Brain microvascular endothelial cell (primary cell): ENCODE measurements around the gene AEBP1.

Experiments
- DNase-seq: peaks from one replicate; pipeline ENCODE4 v3.0.0-alpha.2; 2020
- H3K27ac ChIP-seq: fragments of 250-450 bp; sonication (Bioruptor Pico); 2 replicates; pipeline ENCODE4 v1.5.1; 2020; ENCODE audit warnings: mild to moderate bottlenecking, moderate library complexity
- H3K27me3 ChIP-seq: fragments of 250-450 bp; sonication (Bioruptor Pico); replicated peaks from 2 replicates; pipeline ENCODE4 v1.5.1; 2020; ENCODE audit warnings: mild to moderate bottlenecking
- H3K36me3 ChIP-seq: fragments of 250-450 bp; sonication (Bioruptor Pico); replicated peaks from 2 replicates; pipeline ENCODE4 v1.5.1; 2020; ENCODE audit warnings: mild to moderate bottlenecking
- H3K4me3 ChIP-seq: 2 replicates; pipeline ENCODE4 v1.5.1; 2011; ENCODE audit warnings: low read depth, mild to moderate bottlenecking, control low read depth, low read length, moderate library complexity
- in situ Hi-C: cut with HindIII; loops from 2 replicates; pipeline ENCODE4 v1.10.0; 2017; ENCODE audit warnings: low sequenced_read_pairs, low pct_ligation_motif_present
- TF ChIP-seq, protein P1 (sequence below): IDR thresholded peaks from 2 replicates; pipeline ENCODE4 v1.5.1; 2011; ENCODE audit warnings: low read depth, mild to moderate bottlenecking, moderate library complexity, low read length, control low read depth, inconsistent platforms; ENCODE audit errors: missing control alignments

Gene AEBP1

DNA sequence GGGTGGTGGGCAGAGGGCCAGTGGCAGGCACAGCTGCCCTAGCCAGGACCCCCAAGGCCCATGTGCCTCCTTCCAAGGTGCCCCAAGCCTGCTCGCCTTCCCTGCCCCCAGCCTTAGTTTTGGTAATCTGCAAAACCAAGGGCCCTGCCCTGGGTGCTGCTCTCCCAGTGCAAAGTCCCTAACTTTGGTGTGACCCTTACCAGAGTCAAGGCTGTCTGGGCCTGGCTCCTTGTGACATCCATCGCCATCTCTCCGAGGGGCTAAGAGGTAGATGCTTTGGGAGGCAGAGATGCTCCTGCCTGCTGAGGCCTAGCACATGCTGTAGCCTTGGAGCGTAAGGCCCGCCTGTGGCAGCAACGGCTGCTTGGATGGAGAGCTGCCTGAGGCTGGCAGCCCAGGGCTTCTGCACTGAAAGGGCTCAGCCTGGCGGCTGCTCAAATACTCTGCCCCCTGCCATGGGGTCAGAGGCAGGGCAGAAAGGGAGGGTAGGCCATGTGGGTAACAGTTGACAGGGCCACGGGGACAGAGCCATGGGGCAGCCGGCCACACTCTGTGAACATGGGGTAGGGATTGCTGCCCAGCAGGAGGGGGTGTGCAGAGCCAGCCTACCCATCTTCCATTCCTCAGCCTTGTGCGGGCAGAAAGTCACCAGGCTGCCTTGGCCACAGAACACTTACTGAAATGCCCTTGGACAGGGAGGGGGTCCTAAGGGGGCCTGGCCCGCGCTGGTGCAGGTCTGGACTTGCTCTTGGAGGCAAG is 54.9 kb downstream of the AEBP1 start:
- no peaks in the 10 kb centered on the region for H3K27me3 ChIP-seq
- DNase-seq, result no peak
- no peak overlapping the region for H3K4me3 ChIP-seq
- in situ Hi-C loops, result no loop called here
- TF ChIP-seq, protein P1, sequence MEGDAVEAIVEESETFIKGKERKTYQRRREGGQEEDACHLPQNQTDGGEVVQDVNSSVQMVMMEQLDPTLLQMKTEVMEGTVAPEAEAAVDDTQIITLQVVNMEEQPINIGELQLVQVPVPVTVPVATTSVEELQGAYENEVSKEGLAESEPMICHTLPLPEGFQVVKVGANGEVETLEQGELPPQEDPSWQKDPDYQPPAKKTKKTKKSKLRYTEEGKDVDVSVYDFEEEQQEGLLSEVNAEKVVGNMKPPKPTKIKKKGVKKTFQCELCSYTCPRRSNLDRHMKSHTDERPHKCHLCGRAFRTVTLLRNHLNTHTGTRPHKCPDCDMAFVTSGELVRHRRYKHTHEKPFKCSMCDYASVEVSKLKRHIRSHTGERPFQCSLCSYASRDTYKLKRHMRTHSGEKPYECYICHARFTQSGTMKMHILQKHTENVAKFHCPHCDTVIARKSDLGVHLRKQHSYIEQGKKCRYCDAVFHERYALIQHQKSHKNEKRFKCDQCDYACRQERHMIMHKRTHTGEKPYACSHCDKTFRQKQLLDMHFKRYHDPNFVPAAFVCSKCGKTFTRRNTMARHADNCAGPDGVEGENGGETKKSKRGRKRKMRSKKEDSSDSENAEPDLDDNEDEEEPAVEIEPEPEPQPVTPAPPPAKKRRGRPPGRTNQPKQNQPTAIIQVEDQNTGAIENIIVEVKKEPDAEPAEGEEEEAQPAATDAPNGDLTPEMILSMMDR, result no peak
- H3K36me3 ChIP-seq, result no peaks in the 10 kb centered on the region
- H3K27ac ChIP-seq, result no peak overlapping the region

DNA sequence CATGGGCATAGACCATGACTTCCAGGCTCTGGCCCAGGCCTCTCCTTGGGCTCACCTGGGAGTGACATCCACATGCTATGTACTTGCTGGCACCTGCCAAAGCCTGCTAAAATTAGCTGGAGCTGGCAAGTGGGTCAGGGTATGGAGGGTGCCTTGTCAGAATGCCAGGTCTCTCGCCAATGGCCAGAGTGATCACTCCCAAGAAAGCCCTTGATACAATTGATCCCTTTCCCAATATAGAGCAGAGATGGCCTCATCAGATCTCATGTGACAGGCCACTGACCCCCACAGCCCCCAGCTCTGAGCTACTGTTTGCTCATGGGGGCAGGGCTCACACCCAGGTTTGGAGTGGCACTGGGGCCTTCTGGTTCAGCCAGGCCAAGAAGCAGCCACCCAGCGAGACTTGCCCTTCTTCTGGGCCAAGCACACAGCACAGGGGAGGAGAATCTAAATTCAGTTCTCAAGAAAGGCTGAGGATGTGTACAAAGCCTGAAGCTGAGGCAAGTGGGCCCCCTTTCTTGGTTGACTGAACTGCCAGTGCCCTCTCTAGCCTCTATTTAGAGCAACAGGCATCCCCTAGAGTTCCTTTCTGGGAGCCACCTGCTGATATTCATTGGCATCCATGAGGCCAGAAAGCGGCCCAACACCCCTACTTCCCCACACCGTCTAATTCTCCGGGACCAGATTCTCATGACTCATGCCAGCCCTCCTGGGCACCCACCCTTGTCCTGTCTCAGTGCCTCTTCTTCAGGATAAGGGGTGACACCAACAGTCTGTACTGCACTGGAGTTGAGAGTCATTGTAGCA is 55.9 kb downstream of the AEBP1 start:
- in situ Hi-C loops, result no loop called here
- no peak overlapping the region for H3K27ac ChIP-seq
- no peaks in the 10 kb centered on the region for H3K27me3 ChIP-seq
- no peaks in the 10 kb centered on the region for H3K36me3 ChIP-seq
- H3K4me3 ChIP-seq, result no peak overlapping the region
- TF ChIP-seq, protein P1, result no peak
- no peak for DNase-seq

GRCh38 chr7:44161371-44161770 is 57.2 kb downstream of the AEBP1 start:
- Histone ChIP-seq H3K27me3 (no peaks in the 10 kb centered on the region), H3K27ac (no peak overlapping the region), H3K36me3 (no peaks in the 10 kb centered on the region), H3K4me3 (no peak overlapping the region)
- TF ChIP-seq, protein P1, result no peak
- DNase-seq, result no peak
- in situ Hi-C loops, result no loop called here

- TF ChIP-seq, protein P1, result no peak
- no peak for DNase-seq
- no peaks in the 10 kb centered on the region for H3K27me3 ChIP-seq
These were observed 58.0 kb downstream of the AEBP1 start for GRCh38 chr7:44162179-44162578.

DNA sequence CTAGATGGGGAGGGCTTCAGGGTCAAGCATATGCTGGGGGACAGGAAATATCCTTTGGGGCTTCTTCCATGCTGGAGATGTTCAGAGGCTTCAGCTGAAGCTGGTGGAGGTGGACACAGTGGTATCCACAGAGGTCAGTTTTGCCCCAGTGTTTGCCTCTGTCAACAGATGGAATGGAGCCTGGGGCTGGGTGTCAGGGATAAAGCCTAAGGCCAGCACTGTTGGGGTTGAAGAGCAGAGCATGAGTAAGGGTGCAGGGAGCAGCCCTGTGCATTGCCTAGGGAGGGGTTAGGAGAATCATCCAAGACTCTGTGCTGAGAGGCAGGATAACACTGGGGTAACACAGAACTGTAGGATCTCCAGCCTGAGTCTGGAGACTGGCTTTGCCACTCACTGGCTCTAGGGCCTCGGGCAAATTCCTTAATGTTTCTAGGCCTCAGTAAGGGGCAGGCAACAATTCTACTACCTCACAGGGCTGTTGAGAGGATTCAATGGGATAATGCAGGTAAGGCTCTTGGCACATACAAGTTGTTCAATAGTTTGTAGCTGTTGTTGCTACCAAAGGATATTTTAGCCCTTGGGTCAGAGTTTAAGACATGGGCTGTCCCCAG is 58.7 kb downstream of the AEBP1 start:
- Histone ChIP-seq H3K27me3 (no peaks in the 10 kb centered on the region), H3K27ac (no peak overlapping the region), H3K36me3 (no peaks in the 10 kb centered on the region), H3K4me3 (no peak overlapping the region)
- DNase-seq, result no peak
- in situ Hi-C loops, result no loop called here
- TF ChIP-seq, protein P1, result no peak

More at GRCh38 chr7:44162179-44162578, 58.0 kb downstream of the AEBP1 start:
- in situ Hi-C loops, result no loop called here
- H3K4me3 ChIP-seq, result no peak overlapping the region
- no peaks in the 10 kb centered on the region for H3K36me3 ChIP-seq
- no peak overlapping the region for H3K27ac ChIP-seq
